Activated CD8-positive, alpha-beta memory T cell treated with anti-CD3 and anti-CD28 coated beads, Interleukin-2, amount 50 U/mL, for 1 hour (primary cell): ENCODE results near the gene CNPY4.

Source experiments
- DNase-seq: peaks from one replicate; pipeline ENCODE4 v3.0.0-alpha.2; 2020; ENCODE audit errors: extremely low read depth

CNPY4 gene

DNA sequence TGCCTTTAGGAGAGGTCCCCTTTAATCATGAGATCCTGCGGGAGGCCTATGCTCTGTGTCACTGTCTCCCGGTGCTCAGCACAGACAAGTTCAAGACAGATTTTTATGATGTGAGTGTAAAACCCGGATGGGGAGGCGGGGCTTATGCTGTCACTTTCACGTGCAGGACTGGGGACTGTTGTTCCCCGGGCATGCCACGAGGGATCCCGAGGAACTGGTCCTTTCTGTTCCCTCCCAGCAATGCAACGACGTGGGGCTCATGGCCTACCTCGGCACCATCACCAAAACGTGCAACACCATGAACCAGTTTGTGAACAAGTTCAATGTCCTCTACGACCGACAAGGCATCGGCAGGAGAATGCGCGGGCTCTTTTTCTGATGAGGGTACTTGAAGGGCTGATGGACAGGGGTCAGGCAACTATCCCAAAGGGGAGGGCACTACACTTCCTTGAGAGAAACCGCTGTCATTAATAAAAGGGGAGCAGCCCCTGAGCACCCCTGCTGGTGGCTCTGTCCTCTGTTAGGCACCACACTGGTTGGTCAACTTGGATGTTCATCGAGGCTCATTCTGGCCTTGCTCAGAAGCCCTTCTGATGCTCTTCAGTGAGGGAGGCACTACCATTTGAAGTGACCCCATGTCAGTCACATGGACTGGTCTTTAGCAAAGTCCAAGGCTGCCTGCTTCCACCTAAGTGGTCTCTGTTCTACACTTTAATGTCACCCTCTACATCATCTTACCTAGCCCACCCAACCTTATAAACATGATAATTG, 27.8 kb upstream of the CNPY4 start:
- DNase-seq, result no peak

DNA sequence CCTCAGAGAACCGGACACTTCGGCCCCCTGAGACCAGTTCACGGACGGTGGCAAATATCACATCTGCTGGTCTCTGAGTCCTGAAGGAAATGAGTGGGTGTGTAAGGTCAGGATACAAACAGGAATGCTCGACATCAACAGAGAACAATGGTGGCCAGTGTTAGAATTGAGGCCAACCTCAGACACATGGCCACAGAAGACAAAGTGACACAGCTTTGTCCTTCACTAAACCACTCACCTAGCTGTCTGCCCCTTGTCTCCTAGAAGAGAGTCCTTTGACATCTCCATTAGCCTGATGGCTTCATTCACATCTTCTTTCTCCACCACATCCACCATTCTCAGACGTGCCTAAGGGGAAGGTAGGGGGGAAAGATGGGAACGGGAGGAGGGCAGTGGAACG, 26.4 kb upstream of the CNPY4 start:
- DNase-seq, result no peak

DNA sequence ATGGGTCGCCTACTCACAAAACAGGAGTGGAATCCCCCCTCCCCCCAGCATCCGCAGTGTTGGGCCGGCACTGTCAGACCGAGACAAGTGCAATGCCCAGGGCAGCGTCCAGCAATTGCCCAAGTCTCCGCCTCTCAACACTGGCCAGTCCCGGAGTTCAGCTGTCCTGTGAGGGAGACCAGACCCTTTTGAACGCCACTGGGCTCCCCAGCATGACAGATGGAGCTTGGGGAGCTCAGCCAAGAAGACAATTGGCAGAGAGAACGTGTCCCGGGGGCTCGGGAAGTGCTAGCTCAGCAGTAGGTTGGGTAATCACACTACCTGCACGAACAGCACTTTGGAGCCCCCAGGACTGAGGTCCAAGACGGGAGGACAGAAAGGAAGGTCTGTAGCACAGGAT, 25.9 kb upstream of the CNPY4 start:
- DNase-seq, result no peak

DNA sequence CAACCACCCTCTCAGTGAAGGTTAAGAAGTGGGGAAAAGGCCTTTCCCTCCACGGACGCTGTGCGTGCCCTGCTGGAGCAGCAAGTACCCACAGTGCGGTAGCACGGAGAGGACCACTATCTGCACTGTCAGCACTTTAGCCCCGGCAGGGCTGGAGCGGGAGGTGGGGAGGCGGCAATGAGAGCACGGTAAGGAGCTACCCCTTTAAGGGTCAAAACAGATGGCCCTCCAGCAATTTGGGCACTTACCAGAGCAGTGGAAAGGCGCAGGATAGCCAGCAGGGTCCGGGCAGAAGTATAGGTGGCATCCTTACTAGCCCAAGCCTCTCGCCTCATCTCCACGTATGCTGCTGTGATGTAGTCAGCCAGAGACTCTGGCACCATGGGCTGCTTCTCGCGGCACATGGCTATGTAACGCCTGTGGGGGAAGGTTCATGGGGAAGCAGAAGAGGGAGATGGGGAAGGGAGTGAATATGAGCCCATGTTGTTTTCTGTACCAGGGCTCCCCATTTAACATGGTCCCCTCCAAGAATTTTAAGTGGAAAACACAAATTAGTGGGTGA, 25.4 kb upstream of the CNPY4 start:
- no peak for DNase-seq

DNA sequence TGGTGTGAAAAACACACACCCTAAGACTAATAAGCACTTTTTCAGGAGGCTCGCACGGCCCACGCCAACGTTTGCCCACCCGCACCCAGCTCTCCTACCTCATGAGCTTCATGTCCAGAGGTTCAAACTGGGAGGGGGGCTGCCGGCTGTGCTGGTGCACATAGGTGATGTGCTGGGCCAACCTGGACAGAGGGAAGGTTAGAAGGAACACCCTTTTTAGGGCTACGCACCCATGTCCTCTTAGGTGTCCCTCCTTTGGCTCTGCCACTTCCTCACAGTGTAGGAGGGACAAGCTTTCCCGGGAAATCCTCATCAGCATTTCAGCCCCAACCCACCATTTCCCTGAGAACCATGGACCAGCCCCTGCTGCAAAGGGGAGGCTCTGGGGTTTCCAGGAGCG, 24.1 kb upstream of the CNPY4 start:
- no peak for DNase-seq

DNA sequence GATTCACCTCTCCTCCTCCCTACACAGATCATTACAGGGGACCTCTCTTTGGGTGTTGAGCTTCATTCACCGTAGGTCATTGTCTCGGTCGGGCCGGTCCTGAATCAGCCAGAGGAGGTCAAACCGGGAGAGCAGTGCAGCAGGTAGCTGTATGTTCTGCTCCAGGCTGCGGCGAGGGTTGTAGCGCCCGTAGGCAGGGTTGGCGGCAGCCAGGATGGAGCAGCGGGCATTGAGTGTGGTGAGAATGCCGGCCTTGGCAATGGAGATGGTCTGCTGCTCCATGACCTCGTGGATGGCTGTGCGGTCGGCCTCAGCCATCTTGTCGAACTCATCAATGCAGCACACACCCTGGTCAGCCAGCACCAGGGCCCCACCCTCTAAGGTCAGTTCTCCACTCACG, 23.7 kb upstream of the CNPY4 start:
- DNase-seq, result no peak

DNA sequence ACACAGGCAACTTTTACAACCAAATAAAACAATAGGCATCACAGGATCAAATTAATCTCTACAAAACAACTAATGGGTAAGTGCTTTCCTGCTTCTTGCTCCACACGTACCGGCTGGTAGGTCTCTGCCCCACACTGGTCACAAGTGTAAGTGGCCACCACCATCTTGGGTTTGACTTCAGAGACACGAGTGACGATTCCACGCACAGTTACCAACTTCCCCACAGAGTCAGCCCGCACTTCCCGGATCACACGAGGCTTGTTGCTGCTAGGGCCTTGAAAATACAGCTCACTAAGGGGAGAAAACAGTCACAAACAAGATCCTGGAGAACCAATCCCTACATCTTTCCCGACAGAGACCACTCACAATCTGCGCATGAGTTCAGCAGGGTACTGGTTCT, 20.5 kb upstream of the CNPY4 start:
- DNase-seq, result no peak

DNA sequence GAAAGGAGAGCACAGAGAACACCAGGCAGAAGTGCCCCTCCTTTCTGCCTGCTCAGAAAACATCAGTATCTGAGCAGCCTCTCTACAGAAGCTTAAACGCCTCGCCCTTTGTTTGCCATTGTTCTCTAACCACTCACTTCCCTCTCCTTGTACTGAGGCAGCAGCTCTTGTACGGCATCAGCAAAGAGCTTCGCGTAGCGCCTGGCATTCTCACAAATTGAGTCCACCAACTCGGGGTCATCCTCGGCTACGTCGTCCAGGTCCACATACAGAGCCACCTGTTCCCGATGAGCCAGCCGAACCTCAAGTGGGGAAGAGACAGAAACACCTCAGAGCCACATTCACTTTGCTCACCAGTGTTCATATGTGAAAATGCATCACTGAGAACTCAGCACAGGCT, 20.0 kb upstream of the CNPY4 start:
- no peak for DNase-seq

DNA sequence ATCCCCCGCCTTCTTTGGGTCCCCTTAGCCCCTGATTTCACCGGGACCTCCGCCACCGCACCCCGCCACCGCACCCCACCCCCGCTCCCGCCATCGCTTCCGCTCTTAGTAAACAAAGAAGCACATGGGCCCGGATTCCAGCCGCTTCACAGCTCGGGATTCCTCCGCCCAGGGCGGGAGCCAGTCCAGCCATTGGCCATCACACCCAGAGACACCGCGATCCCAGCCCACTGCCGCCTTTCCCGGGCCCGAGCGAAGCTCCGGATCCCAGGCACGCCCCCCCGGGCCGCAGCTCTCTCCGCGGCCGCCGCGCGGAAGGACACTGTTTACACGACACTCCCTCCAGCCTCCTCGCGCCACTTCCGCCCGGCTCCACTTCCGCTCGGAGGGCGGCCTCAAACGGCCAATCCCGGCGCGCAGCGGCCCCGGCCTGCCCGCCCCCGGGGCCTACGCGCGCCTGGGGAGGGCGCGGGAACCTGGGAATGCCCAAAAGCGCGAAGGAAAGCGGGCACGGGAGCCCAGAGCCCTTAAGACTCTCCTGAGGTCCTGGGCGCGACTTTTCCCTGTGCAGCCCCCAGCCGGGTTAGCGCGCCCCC, 18.9 kb upstream of the CNPY4 start:
- peak; percentile 54 for DNase-seq

DNA sequence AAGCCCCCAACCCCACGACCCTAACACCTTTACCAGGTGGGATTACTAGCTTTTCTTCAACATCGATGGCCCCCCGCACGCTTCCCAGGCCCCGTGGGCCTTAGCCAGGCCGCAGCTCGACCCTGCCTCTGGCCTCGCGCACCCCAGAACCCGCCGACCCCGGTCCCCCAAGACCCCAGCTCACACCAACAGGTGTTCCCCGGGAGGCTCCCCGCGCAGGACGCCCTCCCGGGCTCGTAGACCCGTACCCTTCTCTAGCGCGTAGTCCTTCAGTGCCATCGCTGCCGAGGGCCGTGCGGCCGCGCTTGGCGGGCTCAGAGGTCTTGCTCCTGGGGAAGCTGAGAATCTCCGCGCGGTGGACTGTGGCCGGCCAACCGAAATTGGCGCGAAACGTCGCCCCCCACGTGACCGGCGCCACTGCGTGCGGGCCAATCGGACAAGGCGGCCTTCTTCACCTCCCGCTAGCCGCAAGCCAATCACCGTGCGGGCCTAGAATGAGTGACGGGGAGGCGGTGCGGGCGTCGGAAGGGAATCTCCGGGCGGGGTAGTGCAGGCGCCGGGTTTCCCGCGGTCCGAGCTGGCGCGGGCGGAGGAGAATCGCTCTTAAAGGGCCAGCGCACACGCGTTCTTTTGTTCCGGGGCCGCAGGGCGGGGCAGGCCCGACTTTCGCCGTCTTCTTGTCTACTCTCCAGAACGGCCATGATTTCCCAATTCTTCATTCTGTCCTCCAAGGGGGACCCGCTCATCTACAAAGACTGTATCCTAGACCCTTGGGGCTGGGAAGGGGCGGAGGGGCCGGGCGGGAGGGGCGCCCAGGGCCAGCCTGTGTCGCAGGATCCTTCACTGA, 18.2 kb upstream of the CNPY4 start, which contains the start of the genes AP4M1 and MCM7:
AP4M1 (plus strand) TSS at position 628 of the 847 bp plus-strand sequence; CDS start at position 700, 72 bp downstream.
MCM7 (minus strand) TSS at position 382 of the 847 bp plus-strand sequence; CDS start at position 279, 103 bp downstream.
- peak; percentile 84 for DNase-seq

DNA sequence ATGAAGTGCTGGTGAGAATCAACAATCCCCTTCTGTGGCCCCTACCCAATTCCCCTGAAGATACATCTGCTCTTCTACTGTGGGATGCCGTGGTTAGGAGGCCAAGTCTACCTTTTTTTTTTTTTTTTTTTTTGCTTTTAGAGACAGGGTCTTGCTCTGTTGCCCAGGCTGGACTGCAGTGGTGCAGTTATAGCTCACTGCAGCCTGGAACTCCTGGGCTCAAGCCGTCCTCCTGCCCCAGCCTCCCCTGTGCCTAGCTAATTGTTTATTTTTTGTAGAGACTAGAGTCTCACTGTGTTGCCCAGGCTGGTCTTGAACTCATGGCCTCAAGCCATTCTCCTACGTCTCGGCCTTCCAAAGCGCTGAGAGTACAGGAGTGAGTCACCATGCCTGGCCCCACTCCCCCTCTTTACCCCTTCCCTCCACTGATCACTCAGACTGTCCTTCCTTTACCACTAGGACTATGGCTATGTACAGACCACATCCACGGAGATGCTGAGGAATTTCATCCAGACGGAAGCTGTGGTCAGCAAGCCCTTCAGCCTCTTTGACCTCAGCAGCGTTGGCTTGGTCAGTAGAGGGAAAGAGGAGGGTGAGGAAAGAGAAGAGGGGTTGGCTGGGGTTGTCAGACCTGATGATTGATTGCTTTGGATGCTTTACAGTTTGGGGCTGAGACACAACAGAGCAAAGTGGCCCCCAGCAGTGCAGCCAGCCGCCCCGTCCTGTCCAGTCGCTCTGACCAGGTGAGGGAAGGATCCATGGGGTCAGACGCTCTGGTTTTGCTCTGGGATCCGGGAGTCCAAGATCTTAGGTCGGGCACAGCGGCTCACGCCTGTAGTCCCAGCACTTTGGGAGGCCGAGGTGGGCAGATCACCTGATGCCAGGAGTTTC, 16.2 kb upstream of the CNPY4 start:
- no peak for DNase-seq

DNA sequence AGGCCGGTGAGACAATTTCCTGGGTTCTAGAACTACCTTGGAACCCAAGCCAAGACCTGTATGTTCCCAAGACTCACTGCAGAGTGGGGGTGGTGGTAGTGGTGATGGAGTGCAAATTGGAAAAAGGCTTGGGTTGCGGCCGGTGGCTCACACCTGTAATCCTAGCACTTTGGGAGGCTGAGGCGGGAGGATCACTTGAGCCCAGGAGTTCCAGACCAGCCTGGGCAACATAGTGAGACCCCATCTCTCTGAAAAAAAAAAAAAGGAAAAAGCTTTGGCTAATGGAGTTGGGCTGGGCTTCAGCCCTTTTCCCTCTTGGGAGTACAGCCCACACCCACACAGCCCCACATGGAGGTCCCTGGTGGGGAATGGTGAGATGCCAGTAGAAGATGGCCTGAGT, 13.9 kb upstream of the CNPY4 start:
- no peak for DNase-seq

DNA sequence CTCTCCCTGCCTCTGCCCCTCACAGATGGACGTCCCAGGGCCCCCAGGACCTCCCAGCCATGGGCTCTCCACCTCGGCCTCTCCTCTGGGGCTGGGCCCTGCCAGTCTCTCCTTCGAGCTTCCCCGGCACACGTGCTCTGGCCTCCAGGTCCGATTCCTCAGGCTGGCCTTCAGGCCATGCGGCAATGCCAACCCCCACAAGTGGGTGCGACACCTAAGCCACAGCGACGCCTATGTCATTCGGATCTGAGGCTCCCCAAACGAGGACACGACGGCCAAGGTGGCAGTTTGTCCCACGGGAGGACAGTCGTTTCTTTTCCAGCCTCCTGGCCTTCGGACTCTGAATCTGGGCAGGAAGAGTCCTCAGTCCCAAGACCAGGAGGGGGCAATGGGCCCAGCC, 12.8 kb upstream of the CNPY4 start:
- no peak for DNase-seq

DNA sequence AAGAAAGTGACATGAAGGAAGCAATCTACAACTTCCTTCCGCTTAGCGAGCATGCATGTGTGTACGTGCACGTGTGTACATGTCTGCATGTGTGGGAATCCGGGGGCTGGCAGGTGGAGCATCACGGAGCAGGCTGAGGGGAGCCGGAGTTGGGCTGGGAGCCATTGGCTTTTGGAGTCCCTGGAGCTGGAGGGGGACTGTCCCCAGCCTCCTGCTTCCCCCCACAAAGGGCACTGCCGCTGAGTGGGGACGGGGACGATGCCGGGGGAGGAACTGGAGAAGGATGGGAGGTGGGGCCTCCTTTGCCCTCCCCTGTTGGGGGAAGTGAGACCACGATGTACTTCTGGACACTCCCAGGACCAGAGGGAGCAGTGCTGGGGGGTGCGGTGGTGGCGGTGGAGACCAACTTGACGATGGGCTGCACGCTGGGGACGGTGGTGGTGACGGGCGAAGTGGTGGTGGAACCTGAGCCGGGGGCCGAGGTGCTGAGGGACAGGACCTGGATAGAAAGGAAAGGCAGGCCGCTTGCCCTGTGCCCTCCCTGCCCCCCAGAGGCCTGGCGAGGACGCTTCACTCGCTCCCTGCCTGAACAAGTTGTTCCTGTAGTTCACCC, 12.2 kb upstream of the CNPY4 start:
- no peak for DNase-seq

DNA sequence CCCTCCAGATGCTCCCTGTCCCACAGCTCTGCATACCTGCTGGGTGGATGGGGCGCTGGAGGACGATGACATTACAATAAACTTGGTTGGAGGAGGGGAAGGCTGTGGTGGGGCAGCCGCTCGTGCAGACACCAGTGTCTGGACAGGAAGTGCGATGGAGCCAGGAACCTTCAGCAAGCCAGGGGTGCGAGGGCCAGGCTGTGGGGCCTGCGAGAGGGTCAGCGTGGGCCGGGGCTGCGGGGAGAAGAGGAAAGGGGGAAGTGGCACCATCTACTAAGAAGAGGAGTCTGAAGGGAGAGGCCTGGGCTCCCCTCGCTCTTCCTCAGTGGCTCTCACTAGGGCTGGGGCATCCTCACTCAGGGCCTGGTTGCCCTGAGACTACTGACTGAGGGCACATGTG, 11.5 kb upstream of the CNPY4 start:
- no peak for DNase-seq

DNA sequence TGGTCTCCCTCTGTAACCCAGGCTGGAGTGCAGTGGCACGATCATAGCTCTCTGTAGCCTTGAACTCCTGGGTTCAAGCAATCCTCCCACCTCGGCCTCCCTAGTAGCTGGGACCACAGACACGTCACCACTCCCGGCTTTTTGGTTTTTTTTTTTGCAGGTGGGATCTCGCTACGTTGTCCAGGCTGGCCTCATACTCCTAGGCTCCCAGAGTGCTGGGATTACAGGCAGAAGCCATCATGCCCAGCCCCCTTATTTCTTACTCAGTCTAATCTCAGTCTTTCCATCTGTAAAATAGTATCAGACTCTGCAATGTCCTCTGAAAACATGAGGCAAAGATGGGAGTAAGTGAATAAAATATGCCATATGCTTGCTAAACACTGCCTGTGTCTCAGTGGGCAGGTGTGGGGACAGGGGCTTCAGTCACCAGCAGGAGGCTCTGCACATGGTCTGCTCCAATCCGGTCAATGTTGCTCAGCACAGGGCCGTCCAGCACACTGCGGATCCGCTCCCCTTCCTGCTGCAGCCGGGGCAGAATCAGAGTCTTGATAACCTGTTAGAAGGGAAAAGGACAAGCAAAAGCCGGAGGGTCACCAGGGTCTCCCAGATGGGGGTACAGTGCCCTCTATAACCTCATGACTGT, 9.8 kb upstream of the CNPY4 start:
- no peak for DNase-seq

DNA sequence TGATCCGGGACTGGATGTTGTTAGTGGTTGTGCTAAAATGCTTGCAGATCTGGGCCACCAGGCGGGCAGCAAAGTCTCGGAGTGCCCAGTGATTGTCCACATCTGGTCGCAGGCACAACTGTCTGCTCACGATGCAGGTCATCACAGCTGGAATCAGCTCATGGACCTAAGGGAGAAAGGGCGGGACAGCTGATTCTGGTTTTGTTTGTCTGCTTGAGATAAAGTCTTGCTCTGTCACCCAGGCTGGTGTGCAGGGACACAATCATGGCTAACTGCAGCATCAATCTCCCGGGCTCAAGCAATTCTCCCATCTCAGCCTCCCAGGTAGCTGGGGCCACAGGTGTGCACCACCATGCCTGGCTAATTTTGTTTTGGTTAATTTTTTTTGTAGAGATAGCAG, 8.3 kb upstream of the CNPY4 start:
- no peak for DNase-seq

DNA sequence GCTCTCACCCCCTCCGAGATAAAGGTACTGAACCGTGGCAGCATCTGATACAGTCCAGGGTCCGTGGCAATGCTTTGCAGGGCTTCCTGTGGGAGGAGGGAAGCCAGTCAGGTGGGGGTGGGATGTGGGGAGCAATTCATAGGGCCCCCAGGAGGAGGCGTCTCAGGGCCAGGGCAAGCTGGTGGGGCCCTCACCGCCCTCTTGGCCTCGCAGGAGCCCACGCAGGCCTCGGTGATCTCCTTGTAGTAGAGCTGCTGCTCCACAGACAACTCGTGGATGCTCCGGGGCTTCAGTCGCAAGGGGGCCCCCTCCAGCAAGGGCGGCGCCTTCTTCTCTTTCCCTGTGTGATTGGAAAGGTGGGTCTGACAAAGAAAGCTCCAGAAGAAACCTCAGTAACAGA, 7.5 kb upstream of the CNPY4 start:
- no peak for DNase-seq

DNA sequence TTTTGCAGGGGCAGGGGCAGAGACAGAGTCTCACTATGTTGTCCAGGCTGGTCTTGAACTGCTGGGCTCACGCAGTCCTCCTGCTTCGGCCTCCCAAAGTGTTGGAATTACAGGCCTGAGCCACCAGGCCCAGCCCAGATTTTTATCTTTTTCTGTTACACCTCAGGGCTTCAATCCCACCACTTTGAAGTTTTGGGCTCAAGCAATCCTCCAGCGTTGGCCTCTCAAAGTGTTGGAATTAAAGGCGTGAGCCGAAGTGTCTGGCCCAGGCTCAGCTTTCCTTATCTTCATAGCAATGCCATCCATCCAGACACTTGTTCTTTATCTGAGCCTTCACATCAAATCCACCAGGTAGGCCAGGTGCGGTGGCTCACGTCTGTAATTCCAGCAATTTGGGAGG, 4.4 kb upstream of the CNPY4 start:
- DNase-seq, result no peak

DNA sequence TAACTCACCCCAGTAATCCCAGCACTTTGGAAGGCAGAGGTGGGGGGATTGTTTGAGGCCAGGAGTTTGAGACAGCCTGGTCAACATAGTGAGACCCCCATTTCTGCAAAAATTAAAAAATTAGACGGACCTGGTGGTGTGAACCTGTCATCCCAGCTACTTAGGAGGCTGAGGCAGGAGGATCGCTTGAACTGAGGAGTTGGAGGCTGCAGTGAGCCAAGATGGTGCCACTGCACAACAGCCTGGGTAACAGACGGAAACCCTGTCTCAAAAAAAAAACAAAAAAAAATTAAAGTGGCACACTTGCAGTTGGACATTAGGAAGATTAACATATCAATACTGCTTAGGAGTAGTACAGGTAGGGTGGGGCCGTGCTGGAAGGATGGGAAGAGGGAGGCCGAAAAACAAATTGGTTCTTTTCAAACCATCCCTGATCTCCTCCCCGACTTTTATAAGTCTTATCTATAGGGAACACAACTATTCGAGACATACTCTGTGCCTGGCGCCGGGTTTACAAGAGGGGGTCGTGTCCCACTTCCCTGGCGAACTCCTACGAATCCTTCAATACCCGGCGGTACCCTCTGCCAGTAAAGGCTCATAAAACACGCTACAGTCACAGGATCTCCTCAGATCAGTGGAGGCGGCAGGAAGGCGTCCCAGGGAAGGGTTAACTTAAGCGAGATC, 904 bp upstream of the CNPY4 start:
- DNase-seq, result no peak
